ENCODE data around the gene BAHCC1. TPM values are rescaled to one million over a fixed set of nuclear protein-coding genes. Genes with fewer than 3 reads are reported as not detected.

Gene BAHCC1
- total RNA-seq, 1 experiment from 2014 or later: 3.1 TPM

- H4K8ac ChIP-seq (replicated peaks; ENCODE audit: insufficient read length, low read depth, low read length): no peak overlapping the region
- WGBS (ENCODE audit: extremely low coverage, insufficient read length, low lambda C conversion rate): no CpG with 5 or more reads among the region's 9 CpGs
- no peak overlapping the region for H3K4me3 Mint-ChIP-seq
These were observed 40.3 kb upstream of the BAHCC1 start for GRCh38 chr17:81354954-81355347.

More at GRCh38 chr17:81354954-81355347, 40.3 kb upstream of the BAHCC1 start:
- no peaks in the 10 kb centered on the region for H3K23me2 ChIP-seq (ENCODE audit: insufficient read length, low read depth, low read length, poor library complexity, severe bottlenecking)
- H2AFZ ChIP-seq (ENCODE audit: low read length): no peak overlapping the region
- no peak overlapping the region for H3K4ac ChIP-seq (ENCODE audit: low read depth, low read length)
- H2BK20ac ChIP-seq (ENCODE audit: low read depth, low read length, poor library complexity, severe bottlenecking): no peak overlapping the region
- no peak for TF ChIP-seq CTCF (conservative IDR thresholded peaks at IDR 0.05)
- Mint-ChIP-seq H3K27me3 (ENCODE audit: low read depth) (peaks cover 51% of the 10 kb centered on the region), H3K9me3 (peaks cover 3% of the 10 kb centered on the region in 2 experiments; a peak in 2 of 5 replicates), H3K27ac (no peak overlapping the region), H3K4me1 (peaks cover 7 to 14% of the 10 kb centered on the region in 2 experiments), H3K36me3 (ENCODE audit: insufficient read depth in 1 of 3, low read depth in 3 of 3) (no peaks in the 10 kb centered on the region)
- H3T11ph ChIP-seq (ENCODE audit: low read length): no peak overlapping the region
- H3K4me2 ChIP-seq (ENCODE audit: insufficient read depth, insufficient read length, low read length): no peak overlapping the region
- no peak overlapping the region for H2BK5ac ChIP-seq (ENCODE audit: insufficient read length, low read length)
- no peak overlapping the region for H3K18ac ChIP-seq (ENCODE audit: insufficient read length, low read depth, low read length)
- no peaks in the 10 kb centered on the region for H3K79me1 ChIP-seq (ENCODE audit: insufficient read depth, low read depth, low read length, poor library complexity, severe bottlenecking)
- no peak overlapping the region for H2AK5ac ChIP-seq (ENCODE audit: insufficient read length, low read length)
- no peak overlapping the region for H3K56ac ChIP-seq (ENCODE audit: insufficient read length, low read depth, low read length)
- H3K23ac ChIP-seq (ENCODE audit: insufficient read length, low read depth, low read length): no peak overlapping the region
- no peak for DNase-seq
- H3K9ac ChIP-seq (ENCODE audit: extremely low read depth, insufficient read length, low read length): no peak overlapping the region
- no peak overlapping the region for H3K27ac ChIP-seq (ENCODE audit: insufficient read length, low read depth, low read length)
- H3K4me1 ChIP-seq (ENCODE audit: insufficient read depth, low read length): no peaks in the 10 kb centered on the region; the same call in 1 of the 2 replicates
- H3K27me3 ChIP-seq (ENCODE audit: insufficient read depth, low read length): no peaks in the 10 kb centered on the region; the same call in 1 of the 2 replicates
- no peak overlapping the region for H2BK120ac ChIP-seq (ENCODE audit: low read depth, low read length, poor library complexity, severe bottlenecking)
- no peak overlapping the region for H2BK15ac ChIP-seq (ENCODE audit: low read depth, low read length)
- no peaks in the 10 kb centered on the region for H3K9me3 ChIP-seq (ENCODE audit: control insufficient read depth, low read depth, low read length)
- no peaks in the 10 kb centered on the region for H3K79me2 ChIP-seq (ENCODE audit: insufficient read depth, low read length)
- no peak overlapping the region for H3K14ac ChIP-seq (ENCODE audit: insufficient read depth, low read length)
- no peaks in the 10 kb centered on the region for H4K20me1 ChIP-seq (ENCODE audit: control insufficient read depth, insufficient read depth, insufficient read length)
- H2BK12ac ChIP-seq (ENCODE audit: insufficient read length, low read depth, low read length): no peak overlapping the region
- no peak overlapping the region for H4K91ac ChIP-seq (ENCODE audit: insufficient read length, low read depth, low read length)
- no peak overlapping the region for H4K5ac ChIP-seq (ENCODE audit: insufficient read length, low read depth, low read length)
